HCT116 (cell line): ENCODE results near the gene FAM131A. TPM values are rescaled to one million over a fixed set of nuclear protein-coding genes. Genes with fewer than 3 reads are reported as not detected.

Source experiments
- ATAC-seq: fragments of 200-7000 bp; cut with Tn5 transposase; 2 replicates; pipeline ENCODE4 v1.9.1; 2020; ENCODE audit warnings: mild to moderate bottlenecking, moderate library complexity
- BruUV-seq: library from RNA; stranded (reverse); fragments of 400-500 nt; replicated peaks from 2 replicates; lab custom pipeline; 2021; lab: Mats Ljungman, UMichigan
- CTCF ChIA-PET: fragments of 300-600 bp; sonication (Branson Sonifier 250); formaldehyde crosslinking; loops from one replicate; lab custom pipeline; 2021; ENCODE audit warnings: antibody characterized with exemption; lab: Charles Lee
- POLR2A ChIA-PET: fragments of 300-600, 350-600 bp; sonication (Branson Sonifier 250); formaldehyde crosslinking; loops from one replicate; lab custom pipeline; 2021; ENCODE audit warnings: antibody characterized with exemption; lab: Charles Lee
- RAD21 ChIA-PET, 2 experiments: fragments of 300-600 bp; sonication (Branson Sonifier 250); formaldehyde crosslinking; loops; one replicate each; lab custom pipeline; 2023; ENCODE audit warnings: low total read pairs in 2 of 2; ENCODE audit not compliant: uncharacterized antibody in 2 of 2, unreplicated experiment in 2 of 2, low non-redundant PET in 1 of 2; lab: Charles Lee
- DNase-seq: peaks from one replicate; pipeline ENCODE4 v3.0.0-alpha.2; 2010; ENCODE audit warnings: low read depth, low spot score
- H2AFZ ChIP-seq: fragments of 200-600 bp; shearing (Covaris generic), sonication (generic); 2 replicates; pipeline ENCODE4 v1.6.1; 2017; ENCODE audit warnings: low read depth, mixed run types, mixed read lengths, antibody characterized with exemption, low read length; ENCODE audit not compliant: poor library complexity, severe bottlenecking
- H3K27ac ChIP-seq: 2 replicates; pipeline ENCODE4 v1.5.1; 2012; ENCODE audit warnings: low read depth, low read length
- H3K27me3 ChIP-seq: fragments of 200-600 bp; sonication (generic); 2 replicates; pipeline ENCODE4 v1.6.1; 2016; ENCODE audit warnings: mixed run types, low read length, mixed read lengths; ENCODE audit not compliant: insufficient read depth
- H3K36me3 ChIP-seq, 2 experiments: fragments of 200-500 bp in 1 of 2; fragments of 200-600 bp in 1 of 2; sonication (Bioruptor generic) in 1 of 2; sonication (generic) in 1 of 2; 2 replicates each; pipeline versions ENCODE4 v1.5.1 to v1.6.1; 2014 to 2016; ENCODE audit warnings: low read length in 2 of 2, inconsistent platforms in 1 of 2, mixed read lengths in 1 of 2, mixed run types in 1 of 2; ENCODE audit not compliant: insufficient read depth in 2 of 2, control insufficient read depth in 1 of 2
- H3K4me1 ChIP-seq, 2 experiments: fragments of 200-600 bp in 1 of 2; sonication (generic) in 1 of 2; 2 replicates each; pipeline versions ENCODE4 v1.5.1 to v1.6.1; 2012 to 2017; ENCODE audit warnings: low read length in 2 of 2, inconsistent platforms in 1 of 2, mild to moderate bottlenecking in 1 of 2, mixed read lengths in 1 of 2, mixed run types in 1 of 2, moderate library complexity in 1 of 2; ENCODE audit not compliant: insufficient read depth in 2 of 2, control insufficient read depth in 1 of 2
- H3K4me2 ChIP-seq: fragments of 200-600 bp; sonication (generic); 2 replicates; pipeline ENCODE4 v1.6.1; 2017; ENCODE audit warnings: mixed run types, low read length, mixed read lengths
- H3K4me3 ChIP-seq, 2 experiments: fragments of 200-600 bp in 1 of 2; sonication (generic) in 1 of 2; replicated peaks in 1 of 2; 2 replicates each; pipeline ENCODE4 v1.5.1; 2011 to 2016; ENCODE audit warnings: low read length in 2 of 2, control low read depth in 1 of 2, low read depth in 1 of 2, mild to moderate bottlenecking in 1 of 2, mixed read lengths in 1 of 2, mixed run types in 1 of 2
- H3K79me2 ChIP-seq: fragments of 200-600 bp; sonication (generic); 2 replicates; pipeline ENCODE4 v1.6.1; 2017; ENCODE audit warnings: mild to moderate bottlenecking, mixed run types, low read length, moderate library complexity, mixed read lengths; ENCODE audit not compliant: insufficient read depth
- H3K9ac ChIP-seq: fragments of 200-600 bp; sonication (generic); 2 replicates; pipeline ENCODE4 v1.6.1; 2016; ENCODE audit warnings: low read length, mixed read lengths
- H3K9me2 ChIP-seq: fragments of 200-600 bp; sonication (generic), shearing (Covaris generic); 2 replicates; pipeline ENCODE4 v1.6.1; 2017; ENCODE audit warnings: mixed run types, mild to moderate bottlenecking, moderate library complexity; ENCODE audit not compliant: insufficient read depth
- H3K9me3 ChIP-seq, 2 experiments: fragments of 200-500 bp in 1 of 2; fragments of 200-600 bp in 1 of 2; sonication (Bioruptor generic) in 1 of 2; sonication (generic) in 1 of 2; 2 replicates each; pipeline ENCODE4 v1.6.1; 2014 to 2017; ENCODE audit warnings: low read length in 2 of 2, mixed read lengths in 2 of 2, inconsistent platforms in 1 of 2, low read depth in 1 of 2, mild to moderate bottlenecking in 1 of 2, mixed run types in 1 of 2, moderate library complexity in 1 of 2; ENCODE audit not compliant: control insufficient read depth in 1 of 2, insufficient read depth in 1 of 2
- H4K20me1 ChIP-seq: fragments of 200-600 bp; sonication (generic), shearing (Covaris generic); 2 replicates; pipeline ENCODE4 v1.6.1; 2017; ENCODE audit warnings: mixed run types, mild to moderate bottlenecking, moderate library complexity; ENCODE audit not compliant: insufficient read depth
- CBX3 ChIP-seq: IDR thresholded peaks from 2 replicates; pipeline ENCODE4 v1.6.1; 2012; ENCODE audit warnings: low read depth
- EZH2 ChIP-seq: fragments of 200-600 bp; sonication (generic); IDR thresholded peaks from 2 replicates; pipeline ENCODE4 v1.6.1; 2017; ENCODE audit warnings: antibody characterized with exemption, mixed run types
- EZH2phosphoT487 ChIP-seq: fragments of 200-600 bp; IDR thresholded peaks from 2 replicates; pipeline ENCODE4 v1.6.1; 2018; ENCODE audit warnings: antibody characterized with exemption, borderline replicate concordance
- FOSL1 ChIP-seq: IDR thresholded peaks from 2 replicates; pipeline ENCODE4 v1.6.1; 2012; ENCODE audit warnings: low read depth
- SIN3A ChIP-seq: IDR thresholded peaks from 2 replicates; pipeline ENCODE4 v1.6.1; 2012; ENCODE audit warnings: low read depth
- SP1 ChIP-seq: IDR thresholded peaks from 2 replicates; pipeline ENCODE4 v1.6.1; 2012; ENCODE audit warnings: low read depth
- ZFX ChIP-seq: fragments of 450-650 bp; IDR thresholded peaks from 2 replicates; pipeline ENCODE4 v1.6.1; 2017
- intact Hi-C: fragments of 100-400 bp; cut with micrococcal nuclease; formaldehyde crosslinking; loops from 2 replicates; pipeline ENCODE4 v1.10.0; 2022
- total RNA-seq: library from RNA; stranded (reverse); gene quantifications from one replicate; pipeline ENCODE4 v1.2.1, GENCODE V29; 2021; ENCODE audit not compliant: unreplicated experiment
- TF ChIP-seq, protein P1 (sequence below): IDR thresholded peaks from 2 replicates; pipeline ENCODE4 v1.6.1; 2012
- TF ChIP-seq, protein P2 (sequence below): IDR thresholded peaks from 2 replicates; pipeline ENCODE4 v1.6.1; 2011; ENCODE audit warnings: mild to moderate bottlenecking, low read length, moderate library complexity; ENCODE audit not compliant: insufficient replicate concordance; ENCODE audit errors: extremely low read depth
- TF ChIP-seq, protein P3 (sequence below): IDR thresholded peaks from 2 replicates; pipeline ENCODE4 v1.6.1; 2012; ENCODE audit warnings: low read depth

Gene FAM131A
- total RNA-seq, 1 experiment from 2014 or later: 17.8 TPM

DNA sequence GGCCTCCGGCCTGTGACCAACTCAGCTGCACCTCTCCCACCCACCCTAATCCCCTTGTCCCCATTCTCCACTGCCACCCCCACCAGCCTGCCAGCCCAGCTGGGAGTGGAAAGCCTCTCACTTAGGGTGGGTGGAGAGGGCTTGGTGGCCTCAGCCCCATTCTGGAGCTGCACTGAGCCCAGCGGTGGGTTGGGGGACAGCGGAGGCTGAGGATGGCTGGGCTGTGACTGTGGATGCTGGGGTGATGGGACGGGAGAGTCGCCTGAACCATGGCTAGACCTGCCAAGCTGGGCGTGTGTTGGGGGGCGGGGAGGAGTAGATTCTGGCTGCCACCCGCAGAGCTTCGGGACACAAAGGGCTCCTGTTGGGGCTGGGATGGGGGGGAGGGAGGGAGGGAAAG, 22.2 kb downstream of the FAM131A start:
- H3K4me1 ChIP-seq: peaks cover 7 to 27% of the 10 kb centered on the region in 2 experiments
- no peaks in the 10 kb centered on the region for H4K20me1 ChIP-seq
- H3K27ac ChIP-seq: no peak overlapping the region
- BruUV-seq: no TSS peak
- ChIA-PET POLR2A (interaction anchor here (0.6 to 1.5 kb wide), 2 partner anchors 13 to 1371 kb away, joined by 3 to 4 read pairs; no protein-coding TSS in a partner anchor), CTCF (no interaction called here), RAD21 (no interaction called here)
- DNase-seq (no peak), ATAC-seq (no peak)
- intact Hi-C loops: no loop called here
- no peak for TF ChIP-seq EZH2phosphoT487
- TF ChIP-seq CBX3: no peak
- TF ChIP-seq ZFX: no peak
- no peak for TF ChIP-seq SP1
- TF ChIP-seq, protein P1, sequence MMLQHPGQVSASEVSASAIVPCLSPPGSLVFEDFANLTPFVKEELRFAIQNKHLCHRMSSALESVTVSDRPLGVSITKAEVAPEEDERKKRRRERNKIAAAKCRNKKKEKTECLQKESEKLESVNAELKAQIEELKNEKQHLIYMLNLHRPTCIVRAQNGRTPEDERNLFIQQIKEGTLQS: no peak
- TF ChIP-seq FOSL1: no peak
- no peak for TF ChIP-seq SIN3A
- TF ChIP-seq, protein P2, sequence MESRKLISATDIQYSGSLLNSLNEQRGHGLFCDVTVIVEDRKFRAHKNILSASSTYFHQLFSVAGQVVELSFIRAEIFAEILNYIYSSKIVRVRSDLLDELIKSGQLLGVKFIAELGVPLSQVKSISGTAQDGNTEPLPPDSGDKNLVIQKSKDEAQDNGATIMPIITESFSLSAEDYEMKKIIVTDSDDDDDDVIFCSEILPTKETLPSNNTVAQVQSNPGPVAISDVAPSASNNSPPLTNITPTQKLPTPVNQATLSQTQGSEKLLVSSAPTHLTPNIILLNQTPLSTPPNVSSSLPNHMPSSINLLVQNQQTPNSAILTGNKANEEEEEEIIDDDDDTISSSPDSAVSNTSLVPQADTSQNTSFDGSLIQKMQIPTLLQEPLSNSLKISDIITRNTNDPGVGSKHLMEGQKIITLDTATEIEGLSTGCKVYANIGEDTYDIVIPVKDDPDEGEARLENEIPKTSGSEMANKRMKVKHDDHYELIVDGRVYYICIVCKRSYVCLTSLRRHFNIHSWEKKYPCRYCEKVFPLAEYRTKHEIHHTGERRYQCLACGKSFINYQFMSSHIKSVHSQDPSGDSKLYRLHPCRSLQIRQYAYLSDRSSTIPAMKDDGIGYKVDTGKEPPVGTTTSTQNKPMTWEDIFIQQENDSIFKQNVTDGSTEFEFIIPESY: no peak
- TF ChIP-seq, protein P3, sequence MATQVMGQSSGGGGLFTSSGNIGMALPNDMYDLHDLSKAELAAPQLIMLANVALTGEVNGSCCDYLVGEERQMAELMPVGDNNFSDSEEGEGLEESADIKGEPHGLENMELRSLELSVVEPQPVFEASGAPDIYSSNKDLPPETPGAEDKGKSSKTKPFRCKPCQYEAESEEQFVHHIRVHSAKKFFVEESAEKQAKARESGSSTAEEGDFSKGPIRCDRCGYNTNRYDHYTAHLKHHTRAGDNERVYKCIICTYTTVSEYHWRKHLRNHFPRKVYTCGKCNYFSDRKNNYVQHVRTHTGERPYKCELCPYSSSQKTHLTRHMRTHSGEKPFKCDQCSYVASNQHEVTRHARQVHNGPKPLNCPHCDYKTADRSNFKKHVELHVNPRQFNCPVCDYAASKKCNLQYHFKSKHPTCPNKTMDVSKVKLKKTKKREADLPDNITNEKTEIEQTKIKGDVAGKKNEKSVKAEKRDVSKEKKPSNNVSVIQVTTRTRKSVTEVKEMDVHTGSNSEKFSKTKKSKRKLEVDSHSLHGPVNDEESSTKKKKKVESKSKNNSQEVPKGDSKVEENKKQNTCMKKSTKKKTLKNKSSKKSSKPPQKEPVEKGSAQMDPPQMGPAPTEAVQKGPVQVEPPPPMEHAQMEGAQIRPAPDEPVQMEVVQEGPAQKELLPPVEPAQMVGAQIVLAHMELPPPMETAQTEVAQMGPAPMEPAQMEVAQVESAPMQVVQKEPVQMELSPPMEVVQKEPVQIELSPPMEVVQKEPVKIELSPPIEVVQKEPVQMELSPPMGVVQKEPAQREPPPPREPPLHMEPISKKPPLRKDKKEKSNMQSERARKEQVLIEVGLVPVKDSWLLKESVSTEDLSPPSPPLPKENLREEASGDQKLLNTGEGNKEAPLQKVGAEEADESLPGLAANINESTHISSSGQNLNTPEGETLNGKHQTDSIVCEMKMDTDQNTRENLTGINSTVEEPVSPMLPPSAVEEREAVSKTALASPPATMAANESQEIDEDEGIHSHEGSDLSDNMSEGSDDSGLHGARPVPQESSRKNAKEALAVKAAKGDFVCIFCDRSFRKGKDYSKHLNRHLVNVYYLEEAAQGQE: no peak
- TF ChIP-seq EZH2: no peak
- H3K4me2 ChIP-seq: no peak overlapping the region
- H3K4me3 ChIP-seq: no peak overlapping the region
- no peaks in the 10 kb centered on the region for H3K9me2 ChIP-seq
- no peaks in the 10 kb centered on the region for H3K27me3 ChIP-seq
- no peaks in the 10 kb centered on the region for H3K9me3 ChIP-seq
- peaks cover 18 to 20% of the 10 kb centered on the region in 2 experiments; a peak in 3 of 4 replicates for H3K36me3 ChIP-seq
- H3K9ac ChIP-seq: no peak overlapping the region
- H2AFZ ChIP-seq: no peak overlapping the region
- H3K79me2 ChIP-seq: peaks cover 28% of the 10 kb centered on the region
